ENCODE measurements around the gene KRTAP5-1. TPM values are rescaled to one million over a fixed set of nuclear protein-coding genes. Genes with fewer than 3 reads are reported as not detected.

KRTAP5-1 gene
- polyA plus RNA-seq, 1 donor (not counting 4 experiments of a cell fraction or from before 2014, with no cell fraction given) = not detected

DNA sequence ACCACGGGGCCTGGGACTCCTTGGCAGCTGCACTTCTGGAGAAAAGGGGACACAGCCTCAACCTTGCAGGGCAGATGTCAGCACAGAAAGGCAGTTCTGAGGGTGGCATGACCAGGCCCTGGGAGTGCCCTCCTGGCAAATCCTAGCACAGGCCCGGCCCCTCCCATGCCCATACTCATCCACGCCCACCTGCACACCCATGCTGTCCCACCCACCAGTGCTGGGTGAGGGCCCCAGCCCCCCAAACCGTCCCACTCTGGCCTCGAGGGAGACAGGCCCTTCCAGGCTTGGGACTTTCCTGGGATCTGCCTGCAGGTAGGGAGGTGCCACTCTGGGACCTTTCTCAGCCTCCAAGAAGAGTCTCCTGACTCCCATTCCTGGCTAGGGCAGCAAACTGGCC lies 23.1 kb downstream of the KRTAP5-1 start:
- H3K27me3 ChIP-seq (ENCODE audit: control insufficient read depth, extremely low read depth, insufficient read depth, low read length) = no peaks in the 10 kb centered on the region
- TF ChIP-seq, protein P1, sequence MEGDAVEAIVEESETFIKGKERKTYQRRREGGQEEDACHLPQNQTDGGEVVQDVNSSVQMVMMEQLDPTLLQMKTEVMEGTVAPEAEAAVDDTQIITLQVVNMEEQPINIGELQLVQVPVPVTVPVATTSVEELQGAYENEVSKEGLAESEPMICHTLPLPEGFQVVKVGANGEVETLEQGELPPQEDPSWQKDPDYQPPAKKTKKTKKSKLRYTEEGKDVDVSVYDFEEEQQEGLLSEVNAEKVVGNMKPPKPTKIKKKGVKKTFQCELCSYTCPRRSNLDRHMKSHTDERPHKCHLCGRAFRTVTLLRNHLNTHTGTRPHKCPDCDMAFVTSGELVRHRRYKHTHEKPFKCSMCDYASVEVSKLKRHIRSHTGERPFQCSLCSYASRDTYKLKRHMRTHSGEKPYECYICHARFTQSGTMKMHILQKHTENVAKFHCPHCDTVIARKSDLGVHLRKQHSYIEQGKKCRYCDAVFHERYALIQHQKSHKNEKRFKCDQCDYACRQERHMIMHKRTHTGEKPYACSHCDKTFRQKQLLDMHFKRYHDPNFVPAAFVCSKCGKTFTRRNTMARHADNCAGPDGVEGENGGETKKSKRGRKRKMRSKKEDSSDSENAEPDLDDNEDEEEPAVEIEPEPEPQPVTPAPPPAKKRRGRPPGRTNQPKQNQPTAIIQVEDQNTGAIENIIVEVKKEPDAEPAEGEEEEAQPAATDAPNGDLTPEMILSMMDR (optimal IDR thresholded peaks at IDR 0.05 in 1 of 3, IDR thresholded peaks at IDR 0.05 in 1 of 3, conservative IDR thresholded peaks at IDR 0.05 in 1 of 3; ENCODE audit: extremely low read depth in 1 of 3, insufficient read depth in 2 of 3, low read length in 3 of 3) = no peak
- no peak for TF ChIP-seq EZH2 (IDR thresholded peaks at IDR 0.05; ENCODE audit: low read length)
- dilution Hi-C loops (cut with MboI; ENCODE audit: extremely low pct_ligation_motif_present, low sequenced_read_pairs) = no loop called here
- no peaks in the 10 kb centered on the region for H3K9me1 ChIP-seq (ENCODE audit: control insufficient read depth, extremely low read depth, insufficient read depth, low read length)
- DNase-seq (ENCODE audit: low read depth, low spot score) = no peak
- H3K4me1 ChIP-seq (ENCODE audit: control insufficient read depth, extremely low read depth, insufficient read depth, low read length) = peaks cover 11% of the 10 kb centered on the region
- no peak overlapping the region for H3K4me3 ChIP-seq (ENCODE audit: control insufficient read depth in 2 of 3, extremely low read depth in 1 of 3, insufficient read depth in 2 of 3, low read depth in 1 of 3, low read length in 3 of 3)
- H3K9ac ChIP-seq (ENCODE audit: control insufficient read depth, extremely low read depth, insufficient read depth, low read length) = no peak overlapping the region
- H3K27ac ChIP-seq (ENCODE audit: control insufficient read depth, insufficient read depth, low read length) = no peak overlapping the region
- no peak overlapping the region for H2AFZ ChIP-seq (ENCODE audit: control insufficient read depth, low read length)
- H4K20me1 ChIP-seq (ENCODE audit: control insufficient read depth, extremely low read depth, insufficient read depth, low read length) = no peaks in the 10 kb centered on the region
- no peaks in the 10 kb centered on the region for H3K79me2 ChIP-seq (ENCODE audit: control insufficient read depth, insufficient read depth, low read length)
- FAIRE-seq = no peak
- H3K4me2 ChIP-seq (ENCODE audit: control insufficient read depth, extremely low read depth, insufficient read depth, low read depth, low read length) = no peak overlapping the region
- no peaks in the 10 kb centered on the region for H3K9me3 ChIP-seq (ENCODE audit: control insufficient read depth, low read depth, low read length)
- H3K36me3 ChIP-seq (ENCODE audit: control insufficient read depth in 2 of 2, extremely low read depth in 1 of 2, insufficient read depth in 2 of 2, low read length in 2 of 2) = peaks cover 0 to 3% of the 10 kb centered on the region in 2 experiments

DNA sequence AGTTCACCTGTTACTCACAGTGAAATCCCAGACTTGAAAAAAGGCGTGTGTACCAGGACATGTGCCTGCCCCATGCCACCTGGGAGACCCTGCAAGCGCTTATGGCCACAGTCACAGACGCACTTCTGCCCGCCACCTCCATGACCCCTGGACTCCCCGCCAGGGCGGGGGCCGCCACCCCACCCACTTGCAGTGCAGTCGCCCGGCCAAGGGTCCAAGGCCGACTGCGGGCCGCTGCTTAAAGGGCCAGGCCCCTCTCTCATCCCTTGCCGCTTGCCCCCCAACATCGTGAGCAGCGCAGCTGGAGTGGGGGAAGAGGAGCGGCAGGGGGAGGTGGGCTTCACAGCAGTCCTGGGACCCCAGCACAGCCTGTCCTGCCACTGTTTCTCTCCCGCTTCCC lies 23.8 kb downstream of the KRTAP5-1 start:
- FAIRE-seq (no peak), DNase-seq (ENCODE audit: low read depth, low spot score) (no peak)
- Histone ChIP-seq H3K9ac (ENCODE audit: control insufficient read depth, extremely low read depth, insufficient read depth, low read length) (no peak overlapping the region), H4K20me1 (ENCODE audit: control insufficient read depth, extremely low read depth, insufficient read depth, low read length) (no peaks in the 10 kb centered on the region), H3K79me2 (ENCODE audit: control insufficient read depth, insufficient read depth, low read length) (no peaks in the 10 kb centered on the region), H3K4me2 (ENCODE audit: control insufficient read depth, extremely low read depth, insufficient read depth, low read depth, low read length) (no peak overlapping the region), H3K4me3 (ENCODE audit: control insufficient read depth in 2 of 3, extremely low read depth in 1 of 3, insufficient read depth in 2 of 3, low read depth in 1 of 3, low read length in 3 of 3) (no peak overlapping the region), H3K27me3 (ENCODE audit: control insufficient read depth, extremely low read depth, insufficient read depth, low read length) (no peaks in the 10 kb centered on the region), H3K9me1 (ENCODE audit: control insufficient read depth, extremely low read depth, insufficient read depth, low read length) (no peaks in the 10 kb centered on the region), H3K9me3 (ENCODE audit: control insufficient read depth, low read depth, low read length) (no peaks in the 10 kb centered on the region), H3K27ac (ENCODE audit: control insufficient read depth, insufficient read depth, low read length) (no peak overlapping the region), H2AFZ (ENCODE audit: control insufficient read depth, low read length) (no peak overlapping the region), H3K36me3 (ENCODE audit: control insufficient read depth in 2 of 2, extremely low read depth in 1 of 2, insufficient read depth in 2 of 2, low read length in 2 of 2) (peaks cover 0 to 3% of the 10 kb centered on the region in 2 experiments), H3K4me1 (ENCODE audit: control insufficient read depth, extremely low read depth, insufficient read depth, low read length) (peaks cover 11% of the 10 kb centered on the region)
- TF ChIP-seq, protein P1 (optimal IDR thresholded peaks at IDR 0.05 in 1 of 3, IDR thresholded peaks at IDR 0.05 in 1 of 3, conservative IDR thresholded peaks at IDR 0.05 in 1 of 3; ENCODE audit: extremely low read depth in 1 of 3, insufficient read depth in 2 of 3, low read length in 3 of 3) = no peak
- TF ChIP-seq EZH2 (IDR thresholded peaks at IDR 0.05; ENCODE audit: low read length) = no peak
- dilution Hi-C loops (cut with MboI; ENCODE audit: extremely low pct_ligation_motif_present, low sequenced_read_pairs) = no loop called here
